ENCODE data around the gene PLAC9.

- no peak for TF ChIP-seq EZH2phosphoT487 (IDR thresholded peaks at IDR 0.05; ENCODE audit: unreplicated experiment)
- TF ChIP-seq, protein P1, sequence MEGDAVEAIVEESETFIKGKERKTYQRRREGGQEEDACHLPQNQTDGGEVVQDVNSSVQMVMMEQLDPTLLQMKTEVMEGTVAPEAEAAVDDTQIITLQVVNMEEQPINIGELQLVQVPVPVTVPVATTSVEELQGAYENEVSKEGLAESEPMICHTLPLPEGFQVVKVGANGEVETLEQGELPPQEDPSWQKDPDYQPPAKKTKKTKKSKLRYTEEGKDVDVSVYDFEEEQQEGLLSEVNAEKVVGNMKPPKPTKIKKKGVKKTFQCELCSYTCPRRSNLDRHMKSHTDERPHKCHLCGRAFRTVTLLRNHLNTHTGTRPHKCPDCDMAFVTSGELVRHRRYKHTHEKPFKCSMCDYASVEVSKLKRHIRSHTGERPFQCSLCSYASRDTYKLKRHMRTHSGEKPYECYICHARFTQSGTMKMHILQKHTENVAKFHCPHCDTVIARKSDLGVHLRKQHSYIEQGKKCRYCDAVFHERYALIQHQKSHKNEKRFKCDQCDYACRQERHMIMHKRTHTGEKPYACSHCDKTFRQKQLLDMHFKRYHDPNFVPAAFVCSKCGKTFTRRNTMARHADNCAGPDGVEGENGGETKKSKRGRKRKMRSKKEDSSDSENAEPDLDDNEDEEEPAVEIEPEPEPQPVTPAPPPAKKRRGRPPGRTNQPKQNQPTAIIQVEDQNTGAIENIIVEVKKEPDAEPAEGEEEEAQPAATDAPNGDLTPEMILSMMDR (conservative IDR thresholded peaks at IDR 0.05; ENCODE audit: low read depth in 2 of 2) = no peak
- no peak for TF ChIP-seq CREB1 (CRISPR knock-in tag; IDR thresholded peaks at IDR 0.05; ENCODE audit: low read depth)
- TF ChIP-seq, protein P2, sequence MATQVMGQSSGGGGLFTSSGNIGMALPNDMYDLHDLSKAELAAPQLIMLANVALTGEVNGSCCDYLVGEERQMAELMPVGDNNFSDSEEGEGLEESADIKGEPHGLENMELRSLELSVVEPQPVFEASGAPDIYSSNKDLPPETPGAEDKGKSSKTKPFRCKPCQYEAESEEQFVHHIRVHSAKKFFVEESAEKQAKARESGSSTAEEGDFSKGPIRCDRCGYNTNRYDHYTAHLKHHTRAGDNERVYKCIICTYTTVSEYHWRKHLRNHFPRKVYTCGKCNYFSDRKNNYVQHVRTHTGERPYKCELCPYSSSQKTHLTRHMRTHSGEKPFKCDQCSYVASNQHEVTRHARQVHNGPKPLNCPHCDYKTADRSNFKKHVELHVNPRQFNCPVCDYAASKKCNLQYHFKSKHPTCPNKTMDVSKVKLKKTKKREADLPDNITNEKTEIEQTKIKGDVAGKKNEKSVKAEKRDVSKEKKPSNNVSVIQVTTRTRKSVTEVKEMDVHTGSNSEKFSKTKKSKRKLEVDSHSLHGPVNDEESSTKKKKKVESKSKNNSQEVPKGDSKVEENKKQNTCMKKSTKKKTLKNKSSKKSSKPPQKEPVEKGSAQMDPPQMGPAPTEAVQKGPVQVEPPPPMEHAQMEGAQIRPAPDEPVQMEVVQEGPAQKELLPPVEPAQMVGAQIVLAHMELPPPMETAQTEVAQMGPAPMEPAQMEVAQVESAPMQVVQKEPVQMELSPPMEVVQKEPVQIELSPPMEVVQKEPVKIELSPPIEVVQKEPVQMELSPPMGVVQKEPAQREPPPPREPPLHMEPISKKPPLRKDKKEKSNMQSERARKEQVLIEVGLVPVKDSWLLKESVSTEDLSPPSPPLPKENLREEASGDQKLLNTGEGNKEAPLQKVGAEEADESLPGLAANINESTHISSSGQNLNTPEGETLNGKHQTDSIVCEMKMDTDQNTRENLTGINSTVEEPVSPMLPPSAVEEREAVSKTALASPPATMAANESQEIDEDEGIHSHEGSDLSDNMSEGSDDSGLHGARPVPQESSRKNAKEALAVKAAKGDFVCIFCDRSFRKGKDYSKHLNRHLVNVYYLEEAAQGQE (IDR thresholded peaks at IDR 0.05; ENCODE audit: unreplicated experiment) = no peak
Measured at GRCh38 chr10:80131499-80131901, 1.0 kb upstream of the PLAC9 start.
